Liver (tissue), 9 donors: ENCODE results near the gene SYNGR1. TPM values are rescaled to one million over a fixed set of nuclear protein-coding genes. Genes with fewer than 3 reads are reported as not detected.

Experiments
- DNase-seq: peaks from one replicate; pipeline ENCODE4 v3.0.0-alpha.2; 2017; ENCODE audit warnings: low spot score
- H3K27ac ChIP-seq, 2 donors: one replicate each; pipeline ENCODE4 v1.7.0; 2013; ENCODE audit warnings: inconsistent platforms in 2 of 2, low read length in 2 of 2, control low read depth in 1 of 2, low read depth in 1 of 2, mild to moderate bottlenecking in 1 of 2
- H3K27me3 ChIP-seq, 4 donors: one replicate each; pipeline versions ENCODE4 v1.6.1 to v1.7.0; 2013; ENCODE audit warnings: low read length in 3 of 4, inconsistent platforms in 1 of 4, mild to moderate bottlenecking in 1 of 4, moderate library complexity in 1 of 4; ENCODE audit not compliant: control insufficient read depth in 4 of 4, insufficient read depth in 4 of 4
- H3K36me3 ChIP-seq, 4 donors: one replicate each; pipeline versions ENCODE4 v1.6.1 to v1.7.0; 2013; ENCODE audit warnings: low read length in 3 of 4, mild to moderate bottlenecking in 3 of 4, low read depth in 1 of 4, moderate library complexity in 1 of 4; ENCODE audit not compliant: control insufficient read depth in 4 of 4, insufficient read depth in 3 of 4
- H3K4me1 ChIP-seq, 4 donors: one replicate each; pipeline versions ENCODE4 v1.6.1 to v1.7.0; 2013; ENCODE audit warnings: low read length in 3 of 4, mild to moderate bottlenecking in 3 of 4, moderate library complexity in 1 of 4; ENCODE audit not compliant: control insufficient read depth in 4 of 4, insufficient read depth in 4 of 4
- H3K4me3 ChIP-seq, 3 donors: one replicate each; pipeline versions ENCODE4 v1.6.1 to v1.7.0; 2013; ENCODE audit warnings: low read length in 3 of 3, control low read depth in 1 of 3, low read depth in 1 of 3, mild to moderate bottlenecking in 1 of 3
- H3K9ac ChIP-seq, 2 donors: one replicate each; pipeline ENCODE4 v1.7.0; 2013; ENCODE audit warnings: low read length in 2 of 2, mild to moderate bottlenecking in 2 of 2, moderate library complexity in 2 of 2, control low read depth in 1 of 2, low read depth in 1 of 2
- H3K9me3 ChIP-seq, 4 donors: one replicate each; pipeline versions ENCODE4 v1.6.1 to v1.7.0; 2013; ENCODE audit warnings: low read length in 3 of 4; ENCODE audit not compliant: control insufficient read depth in 4 of 4
- EGR1 ChIP-seq, 2 donors: IDR thresholded peaks; 2 replicates each; pipeline ENCODE4 v1.6.1; 2016 to 2018; ENCODE audit warnings: antibody characterized with exemption in 2 of 2, low read depth in 2 of 2
- FOXA1 ChIP-seq: IDR thresholded peaks from 2 replicates; pipeline ENCODE4 v1.6.1; 2016; ENCODE audit warnings: antibody characterized with exemption
- FOXA2 ChIP-seq: IDR thresholded peaks from 2 replicates; pipeline ENCODE4 v1.6.1; 2016; ENCODE audit warnings: antibody characterized with exemption
- GABPA ChIP-seq, 2 donors: IDR thresholded peaks in 1 of 2; conservative IDR thresholded peaks in 1 of 2; 2 replicates each; pipeline ENCODE4 v1.6.1; 2016; ENCODE audit warnings: antibody characterized with exemption in 2 of 2, mild to moderate bottlenecking in 1 of 2, moderate library complexity in 1 of 2
- HNF4A ChIP-seq, 2 donors: conservative IDR thresholded peaks; 2 replicates each; pipeline ENCODE4 v1.6.1; 2016; ENCODE audit warnings: antibody characterized with exemption in 2 of 2, mild to moderate bottlenecking in 2 of 2
- HNF4G ChIP-seq: IDR thresholded peaks from 2 replicates; pipeline ENCODE4 v1.6.1; 2016; ENCODE audit warnings: antibody characterized with exemption
- JUND ChIP-seq, 2 donors: IDR thresholded peaks; 2 replicates each; pipeline ENCODE4 v1.6.1; 2016; ENCODE audit warnings: antibody characterized with exemption in 2 of 2
- NR2F2 ChIP-seq: IDR thresholded peaks from 2 replicates; pipeline ENCODE4 v1.6.1; 2016; ENCODE audit warnings: antibody characterized with exemption
- RAD21 ChIP-seq, 2 donors: IDR thresholded peaks; 2 replicates each; pipeline ENCODE4 v1.6.1; 2016; ENCODE audit warnings: antibody characterized with exemption in 2 of 2, mild to moderate bottlenecking in 2 of 2
- SP1 ChIP-seq: IDR thresholded peaks from 2 replicates; pipeline ENCODE4 v1.6.1; 2018; ENCODE audit warnings: antibody characterized with exemption, mild to moderate bottlenecking
- TAF1 ChIP-seq: conservative IDR thresholded peaks from 2 replicates; pipeline ENCODE4 v1.6.1; 2016; ENCODE audit warnings: antibody characterized with exemption, mild to moderate bottlenecking
- YY1 ChIP-seq: IDR thresholded peaks from 2 replicates; pipeline ENCODE4 v1.6.1; 2016; ENCODE audit warnings: antibody characterized with exemption, mild to moderate bottlenecking
- WGBS: extraction: QIAGEN DNeasy Blood & Tissue Kit; methylation state at CpG from one replicate; pipeline ENCODE4 v1.1.7; 2013; 5-methylcytosine and 5-hydroxymethylcytosine counted together
- polyA plus RNA-seq, 2 donors: library from polyadenylated mRNA; stranded (reverse) in 1 of 2; unstranded in 1 of 2; fragments of 200-250 nt in 1 of 2; fragments of >200 nt in 1 of 2; fragmentation: Nextera tagmentation in 1 of 2; extraction: Ambion mirVana in 1 of 2; gene quantifications; one replicate each; pipeline versions ENCODE4 v1.2.1 to v1.2.3, GENCODE V29; 2013 to 2015
- total RNA-seq, 2 donors: library from RNA; depleted of rRNA; stranded (reverse); fragments of >200 nt; gene quantifications; one replicate each; pipeline ENCODE4 v1.2.3, GENCODE V29; 2014
- TF ChIP-seq, protein P1 (sequence below): IDR thresholded peaks from 2 replicates; pipeline ENCODE4 v1.6.1; 2016; ENCODE audit warnings: antibody characterized with exemption
- TF ChIP-seq, protein P2 (sequence below): fragments of 150-350 bp; IDR thresholded peaks from 2 replicates; pipeline ENCODE4 v1.5.1; 2017; ENCODE audit warnings: improper control_type of control experiment, low read depth, low read length; ENCODE audit not compliant: missing input control
- TF ChIP-seq, protein P3 (sequence below): IDR thresholded peaks from 2 replicates; pipeline ENCODE4 v1.6.1; 2016; ENCODE audit warnings: antibody characterized with exemption
- TF ChIP-seq, protein P4 (sequence below): IDR thresholded peaks from 2 replicates; pipeline ENCODE4 v1.6.1; 2016; ENCODE audit warnings: antibody characterized with exemption
- TF ChIP-seq, protein P5 (sequence below): IDR thresholded peaks from 2 replicates; pipeline ENCODE4 v1.6.1; 2016; ENCODE audit warnings: antibody characterized with exemption, mild to moderate bottlenecking
- donor health status: healthy.
- donor health status: healthy.
- donor health status: healthy.
- donor health status: healthy.
- donor health status: healthy.

The SYNGR1 gene
- total and polyA plus RNA-seq, 4 donors = 1.8 to 21.9 (median 5.2) TPM

DNA sequence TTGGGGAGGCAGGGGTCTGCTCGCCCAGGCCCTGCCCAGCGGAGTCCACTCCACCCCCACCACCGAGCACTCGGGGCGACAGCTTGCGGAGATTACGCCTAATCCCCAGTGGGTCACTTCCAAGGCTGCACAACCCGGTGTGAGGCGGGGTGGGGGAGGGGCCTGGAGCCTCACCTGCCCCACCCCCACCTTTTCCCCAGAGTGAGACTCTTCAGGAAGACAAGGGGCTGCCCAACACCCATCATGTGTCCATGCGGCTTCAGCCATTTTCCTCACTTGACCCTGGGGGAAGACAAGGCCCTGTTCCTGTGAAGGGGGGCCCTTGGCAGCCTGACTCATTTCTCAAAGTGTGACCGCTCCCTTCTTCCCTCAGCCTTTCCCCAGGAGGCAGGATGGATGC lies 12.5 kb downstream of the SYNGR1 start:
- H3K4me3 ChIP-seq = no peak overlapping the region
- TF ChIP-seq, protein P1, sequence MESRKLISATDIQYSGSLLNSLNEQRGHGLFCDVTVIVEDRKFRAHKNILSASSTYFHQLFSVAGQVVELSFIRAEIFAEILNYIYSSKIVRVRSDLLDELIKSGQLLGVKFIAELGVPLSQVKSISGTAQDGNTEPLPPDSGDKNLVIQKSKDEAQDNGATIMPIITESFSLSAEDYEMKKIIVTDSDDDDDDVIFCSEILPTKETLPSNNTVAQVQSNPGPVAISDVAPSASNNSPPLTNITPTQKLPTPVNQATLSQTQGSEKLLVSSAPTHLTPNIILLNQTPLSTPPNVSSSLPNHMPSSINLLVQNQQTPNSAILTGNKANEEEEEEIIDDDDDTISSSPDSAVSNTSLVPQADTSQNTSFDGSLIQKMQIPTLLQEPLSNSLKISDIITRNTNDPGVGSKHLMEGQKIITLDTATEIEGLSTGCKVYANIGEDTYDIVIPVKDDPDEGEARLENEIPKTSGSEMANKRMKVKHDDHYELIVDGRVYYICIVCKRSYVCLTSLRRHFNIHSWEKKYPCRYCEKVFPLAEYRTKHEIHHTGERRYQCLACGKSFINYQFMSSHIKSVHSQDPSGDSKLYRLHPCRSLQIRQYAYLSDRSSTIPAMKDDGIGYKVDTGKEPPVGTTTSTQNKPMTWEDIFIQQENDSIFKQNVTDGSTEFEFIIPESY = no peak
- TF ChIP-seq YY1 (no peak), FOXA1 (no peak), EGR1 (IDR thresholded peaks at IDR 0.05; ENCODE audit: low read depth in 2 of 2) (no peak), JUND (IDR thresholded peaks at IDR 0.05) (no peak)
- TF ChIP-seq, protein P2, sequence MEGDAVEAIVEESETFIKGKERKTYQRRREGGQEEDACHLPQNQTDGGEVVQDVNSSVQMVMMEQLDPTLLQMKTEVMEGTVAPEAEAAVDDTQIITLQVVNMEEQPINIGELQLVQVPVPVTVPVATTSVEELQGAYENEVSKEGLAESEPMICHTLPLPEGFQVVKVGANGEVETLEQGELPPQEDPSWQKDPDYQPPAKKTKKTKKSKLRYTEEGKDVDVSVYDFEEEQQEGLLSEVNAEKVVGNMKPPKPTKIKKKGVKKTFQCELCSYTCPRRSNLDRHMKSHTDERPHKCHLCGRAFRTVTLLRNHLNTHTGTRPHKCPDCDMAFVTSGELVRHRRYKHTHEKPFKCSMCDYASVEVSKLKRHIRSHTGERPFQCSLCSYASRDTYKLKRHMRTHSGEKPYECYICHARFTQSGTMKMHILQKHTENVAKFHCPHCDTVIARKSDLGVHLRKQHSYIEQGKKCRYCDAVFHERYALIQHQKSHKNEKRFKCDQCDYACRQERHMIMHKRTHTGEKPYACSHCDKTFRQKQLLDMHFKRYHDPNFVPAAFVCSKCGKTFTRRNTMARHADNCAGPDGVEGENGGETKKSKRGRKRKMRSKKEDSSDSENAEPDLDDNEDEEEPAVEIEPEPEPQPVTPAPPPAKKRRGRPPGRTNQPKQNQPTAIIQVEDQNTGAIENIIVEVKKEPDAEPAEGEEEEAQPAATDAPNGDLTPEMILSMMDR = no peak
- no peaks in the 10 kb centered on the region for H3K9me3 ChIP-seq
- WGBS = 80% methylated on average over 11 of the region's 11 CpGs
- no peak overlapping the region for H3K27ac ChIP-seq
- H3K4me1 ChIP-seq = no peaks in the 10 kb centered on the region
- no peak overlapping the region for H3K9ac ChIP-seq
- H3K27me3 ChIP-seq = no peaks in the 10 kb centered on the region
- no peaks in the 10 kb centered on the region for H3K36me3 ChIP-seq
- no peak for DNase-seq

DNA sequence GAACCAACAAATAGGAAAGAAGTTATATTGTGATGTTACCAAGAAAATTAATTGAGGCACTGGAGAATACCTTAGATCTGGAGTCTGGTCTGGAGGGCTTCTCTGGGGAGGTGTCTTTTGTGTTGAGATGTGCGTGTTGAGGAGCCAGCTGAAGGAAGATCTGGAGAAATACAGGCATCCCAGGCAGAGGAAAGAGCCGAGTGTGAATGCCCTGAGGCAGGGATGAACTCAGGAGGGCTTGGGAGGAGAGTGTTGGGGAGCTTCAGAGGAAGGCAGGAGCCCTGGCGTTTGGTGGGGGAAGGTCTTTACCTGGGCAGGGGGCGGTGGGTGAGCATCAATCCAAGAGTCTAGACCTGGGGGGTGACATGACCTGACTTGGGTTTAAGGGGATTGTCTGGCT lies 13.1 kb downstream of the SYNGR1 start:
- DNase-seq = no peak
- 87% methylated on average over 4 of the region's 4 CpGs for WGBS
- no peak overlapping the region for H3K9ac ChIP-seq
- no peak overlapping the region for H3K27ac ChIP-seq
- no peaks in the 10 kb centered on the region for H3K27me3 ChIP-seq
- no peak for TF ChIP-seq YY1
- no peak for TF ChIP-seq GABPA (IDR thresholded peaks at IDR 0.05 in 1 of 2, conservative IDR thresholded peaks at IDR 0.05 in 1 of 2)
- TF ChIP-seq, protein P3, sequence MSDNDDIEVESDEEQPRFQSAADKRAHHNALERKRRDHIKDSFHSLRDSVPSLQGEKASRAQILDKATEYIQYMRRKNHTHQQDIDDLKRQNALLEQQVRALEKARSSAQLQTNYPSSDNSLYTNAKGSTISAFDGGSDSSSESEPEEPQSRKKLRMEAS = no peak
- no peak for TF ChIP-seq SP1
- H3K9me3 ChIP-seq = no peaks in the 10 kb centered on the region
- no peak overlapping the region for H3K4me3 ChIP-seq
- no peaks in the 10 kb centered on the region for H3K4me1 ChIP-seq
- H3K36me3 ChIP-seq = no peaks in the 10 kb centered on the region

DNA sequence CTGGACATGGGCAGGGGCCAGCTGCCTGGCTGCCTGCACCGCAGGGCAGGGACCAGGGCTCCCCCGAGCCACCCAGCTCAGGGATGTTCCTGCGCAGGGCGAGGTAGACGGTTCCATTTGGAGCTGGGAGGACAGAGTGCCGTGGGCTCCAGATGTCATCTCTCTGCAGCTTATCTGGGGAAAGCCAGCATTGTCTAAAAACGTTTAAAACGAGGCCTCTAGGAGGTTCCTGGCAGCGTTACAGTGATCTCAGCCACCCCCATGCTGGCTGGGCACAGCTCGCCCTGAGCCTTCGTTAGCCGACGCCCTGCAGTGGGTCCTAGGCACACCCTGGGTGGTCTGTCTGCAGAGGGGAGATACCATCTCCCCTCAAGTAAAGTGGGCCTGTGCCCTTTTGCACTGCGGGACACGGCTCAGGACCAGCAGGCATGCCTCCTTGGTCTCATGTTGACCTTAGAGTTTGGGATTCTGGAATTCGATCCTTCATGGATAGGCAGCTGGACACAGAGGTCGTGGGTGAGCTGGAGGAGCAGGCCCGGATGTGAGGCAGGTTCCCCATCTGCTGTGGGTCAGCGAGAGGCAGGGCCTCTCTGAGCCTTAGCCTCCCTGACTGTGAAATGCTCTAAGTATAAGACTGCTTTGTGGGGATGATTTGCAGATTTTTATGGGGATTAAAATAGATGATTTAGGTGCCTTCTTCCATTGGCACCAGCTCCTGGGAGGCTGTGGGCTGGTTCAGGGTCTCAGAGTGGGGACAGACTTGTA lies 14.1 kb downstream of the SYNGR1 start:
- TF ChIP-seq HNF4G = no peak
- TF ChIP-seq, protein P3 = no peak
- TF ChIP-seq HNF4A (conservative IDR thresholded peaks at IDR 0.05) = no peak
- TF ChIP-seq, protein P1 = no peak
- TF ChIP-seq FOXA2 = no peak
- no peak for TF ChIP-seq GABPA (IDR thresholded peaks at IDR 0.05 in 1 of 2, conservative IDR thresholded peaks at IDR 0.05 in 1 of 2)
- TF ChIP-seq JUND (IDR thresholded peaks at IDR 0.05) = no peak
- no peak for TF ChIP-seq RAD21 (IDR thresholded peaks at IDR 0.05)
- no peak for TF ChIP-seq TAF1
- TF ChIP-seq NR2F2 = no peak
- TF ChIP-seq, protein P4, sequence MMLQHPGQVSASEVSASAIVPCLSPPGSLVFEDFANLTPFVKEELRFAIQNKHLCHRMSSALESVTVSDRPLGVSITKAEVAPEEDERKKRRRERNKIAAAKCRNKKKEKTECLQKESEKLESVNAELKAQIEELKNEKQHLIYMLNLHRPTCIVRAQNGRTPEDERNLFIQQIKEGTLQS = no peak
- no peak for TF ChIP-seq YY1
- no peak for TF ChIP-seq SP1
- no peak for TF ChIP-seq EGR1 (IDR thresholded peaks at IDR 0.05; ENCODE audit: low read depth in 2 of 2)
- TF ChIP-seq, protein P5, sequence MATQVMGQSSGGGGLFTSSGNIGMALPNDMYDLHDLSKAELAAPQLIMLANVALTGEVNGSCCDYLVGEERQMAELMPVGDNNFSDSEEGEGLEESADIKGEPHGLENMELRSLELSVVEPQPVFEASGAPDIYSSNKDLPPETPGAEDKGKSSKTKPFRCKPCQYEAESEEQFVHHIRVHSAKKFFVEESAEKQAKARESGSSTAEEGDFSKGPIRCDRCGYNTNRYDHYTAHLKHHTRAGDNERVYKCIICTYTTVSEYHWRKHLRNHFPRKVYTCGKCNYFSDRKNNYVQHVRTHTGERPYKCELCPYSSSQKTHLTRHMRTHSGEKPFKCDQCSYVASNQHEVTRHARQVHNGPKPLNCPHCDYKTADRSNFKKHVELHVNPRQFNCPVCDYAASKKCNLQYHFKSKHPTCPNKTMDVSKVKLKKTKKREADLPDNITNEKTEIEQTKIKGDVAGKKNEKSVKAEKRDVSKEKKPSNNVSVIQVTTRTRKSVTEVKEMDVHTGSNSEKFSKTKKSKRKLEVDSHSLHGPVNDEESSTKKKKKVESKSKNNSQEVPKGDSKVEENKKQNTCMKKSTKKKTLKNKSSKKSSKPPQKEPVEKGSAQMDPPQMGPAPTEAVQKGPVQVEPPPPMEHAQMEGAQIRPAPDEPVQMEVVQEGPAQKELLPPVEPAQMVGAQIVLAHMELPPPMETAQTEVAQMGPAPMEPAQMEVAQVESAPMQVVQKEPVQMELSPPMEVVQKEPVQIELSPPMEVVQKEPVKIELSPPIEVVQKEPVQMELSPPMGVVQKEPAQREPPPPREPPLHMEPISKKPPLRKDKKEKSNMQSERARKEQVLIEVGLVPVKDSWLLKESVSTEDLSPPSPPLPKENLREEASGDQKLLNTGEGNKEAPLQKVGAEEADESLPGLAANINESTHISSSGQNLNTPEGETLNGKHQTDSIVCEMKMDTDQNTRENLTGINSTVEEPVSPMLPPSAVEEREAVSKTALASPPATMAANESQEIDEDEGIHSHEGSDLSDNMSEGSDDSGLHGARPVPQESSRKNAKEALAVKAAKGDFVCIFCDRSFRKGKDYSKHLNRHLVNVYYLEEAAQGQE = no peak
- H3K9ac ChIP-seq = no peak overlapping the region
- H3K27ac ChIP-seq = no peak overlapping the region
- no peaks in the 10 kb centered on the region for H3K27me3 ChIP-seq
- no peaks in the 10 kb centered on the region for H3K4me1 ChIP-seq
- DNase-seq = peak; percentile 56
- no peaks in the 10 kb centered on the region for H3K36me3 ChIP-seq
- H3K9me3 ChIP-seq = no peaks in the 10 kb centered on the region
- 75% methylated on average over 19 of the region's 19 CpGs for WGBS
- H3K4me3 ChIP-seq = no peak overlapping the region
